ENCODE data around the gene GLT1D1.

Gene GLT1D1

DNA sequence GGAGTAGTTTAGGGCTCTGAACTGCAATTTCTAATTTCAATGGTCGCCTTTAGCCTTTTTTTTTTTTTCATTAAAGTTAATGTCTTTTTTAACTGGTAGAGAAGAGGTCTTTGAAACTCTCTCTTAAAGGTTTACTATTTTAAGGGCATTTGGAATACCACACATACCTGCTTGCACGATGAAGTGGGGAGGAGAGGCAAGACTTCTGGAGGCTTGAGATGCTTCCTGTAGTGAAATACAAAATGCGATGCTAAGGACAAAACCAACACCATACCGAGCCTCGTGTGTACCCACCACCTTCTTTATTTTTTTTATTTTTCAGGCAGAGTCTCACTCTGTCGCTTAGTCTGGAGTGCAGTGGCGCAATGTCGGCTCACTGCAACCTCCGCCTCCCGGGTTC lies 57.4 kb downstream of the GLT1D1 start:
- Histone ChIP-seq H2AK5ac (ENCODE audit: low read length) (no peak overlapping the region), H4K8ac (ENCODE audit: low read depth, low read length) (no peak overlapping the region), H3K4me1 (ENCODE audit: control insufficient read depth in 1 of 2, insufficient read depth in 2 of 2, low read length in 2 of 2) (no peaks in the 10 kb centered on the region), H2BK5ac (ENCODE audit: low read depth, low read length, poor library complexity) (no peak overlapping the region), H2BK12ac (ENCODE audit: low read length) (no peak overlapping the region), H3K27ac (ENCODE audit: low read depth, low read length) (no peak overlapping the region), H4K12ac (ENCODE audit: low read depth, low read length) (no peak overlapping the region), H2BK120ac (ENCODE audit: insufficient read depth, low read length, poor library complexity) (no peak overlapping the region), H3K14ac (ENCODE audit: low read length) (no peak overlapping the region), H3K36me3 (ENCODE audit: control insufficient read depth in 1 of 2, insufficient read depth in 2 of 2, low read length in 2 of 2) (no peaks in the 10 kb centered on the region), H3K4me3 (ENCODE audit: low read depth, low read length) (no peak overlapping the region), H4K91ac (ENCODE audit: low read depth, low read length) (no peak overlapping the region), H3K9ac (ENCODE audit: low read length) (no peak overlapping the region), H3K4ac (ENCODE audit: low read depth, low read length) (no peak overlapping the region), H3K18ac (ENCODE audit: low read length) (no peak overlapping the region), H3K79me1 (ENCODE audit: low read length) (no peaks in the 10 kb centered on the region), H3K9me3 (ENCODE audit: insufficient read depth, low read depth, low read length) (no peaks in the 10 kb centered on the region), H3K79me2 (ENCODE audit: control insufficient read depth, insufficient read depth, low read length, poor library complexity) (no peaks in the 10 kb centered on the region), H3K23ac (ENCODE audit: low read length) (no peak overlapping the region), H3K4me2 (ENCODE audit: low read length) (no peak overlapping the region), H2AFZ (ENCODE audit: insufficient read depth, low read length, poor library complexity) (no peak overlapping the region), H3K27me3 (ENCODE audit: insufficient read depth, low read length) (no peaks in the 10 kb centered on the region)
- no CpG with 5 or more reads among the region's 10 CpGs for WGBS (ENCODE audit: extremely low coverage, insufficient coverage, insufficient read length)
- DNase-seq = no peak

DNA sequence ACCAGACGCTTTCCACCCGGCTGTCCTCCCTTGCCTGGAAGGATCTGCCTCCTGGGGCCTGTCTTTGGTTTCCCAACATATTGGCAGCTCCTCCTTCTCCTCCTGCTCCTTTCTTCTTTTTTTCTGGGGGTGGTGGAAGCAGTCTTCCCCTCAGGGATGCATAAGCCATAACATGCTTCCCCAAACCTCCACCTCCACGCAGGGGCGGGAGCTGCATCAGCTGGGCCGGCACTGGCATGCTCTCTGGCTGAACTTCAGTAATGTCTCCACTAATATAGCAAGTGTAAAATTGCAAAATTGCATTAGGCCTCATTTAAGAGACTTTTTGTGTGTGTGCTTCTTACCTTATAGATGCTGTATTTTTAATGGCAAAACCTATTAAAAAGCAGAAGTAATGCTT lies 58.6 kb downstream of the GLT1D1 start:
- no peak overlapping the region for H2BK12ac ChIP-seq (ENCODE audit: low read length)
- no peak overlapping the region for H3K23ac ChIP-seq (ENCODE audit: low read length)
- no peak overlapping the region for H3K27ac ChIP-seq (ENCODE audit: low read depth, low read length)
- H3K4me1 ChIP-seq (ENCODE audit: control insufficient read depth in 1 of 2, insufficient read depth in 2 of 2, low read length in 2 of 2) = no peaks in the 10 kb centered on the region
- H3K4me3 ChIP-seq (ENCODE audit: low read depth, low read length) = no peak overlapping the region
- H3K9me3 ChIP-seq (ENCODE audit: insufficient read depth, low read depth, low read length) = no peaks in the 10 kb centered on the region
- H2AK5ac ChIP-seq (ENCODE audit: low read length) = no peak overlapping the region
- H4K12ac ChIP-seq (ENCODE audit: low read depth, low read length) = no peak overlapping the region
- H4K8ac ChIP-seq (ENCODE audit: low read depth, low read length) = no peak overlapping the region
- H3K79me1 ChIP-seq (ENCODE audit: low read length) = no peaks in the 10 kb centered on the region
- H3K27me3 ChIP-seq (ENCODE audit: insufficient read depth, low read length) = no peaks in the 10 kb centered on the region
- no peak overlapping the region for H3K4ac ChIP-seq (ENCODE audit: low read depth, low read length)
- no peak overlapping the region for H2BK5ac ChIP-seq (ENCODE audit: low read depth, low read length, poor library complexity)
- H2BK120ac ChIP-seq (ENCODE audit: insufficient read depth, low read length, poor library complexity) = no peak overlapping the region
- H3K18ac ChIP-seq (ENCODE audit: low read length) = no peak overlapping the region
- H3K14ac ChIP-seq (ENCODE audit: low read length) = no peak overlapping the region
- DNase-seq = no peak
- no peaks in the 10 kb centered on the region for H3K36me3 ChIP-seq (ENCODE audit: control insufficient read depth in 1 of 2, insufficient read depth in 2 of 2, low read length in 2 of 2)
- no peak overlapping the region for H4K91ac ChIP-seq (ENCODE audit: low read depth, low read length)
- H3K79me2 ChIP-seq (ENCODE audit: control insufficient read depth, insufficient read depth, low read length, poor library complexity) = no peaks in the 10 kb centered on the region
- no peak overlapping the region for H3K9ac ChIP-seq (ENCODE audit: low read length)
- H3K4me2 ChIP-seq (ENCODE audit: low read length) = no peak overlapping the region
- H2AFZ ChIP-seq (ENCODE audit: insufficient read depth, low read length, poor library complexity) = no peak overlapping the region
- no CpG with 5 or more reads among the region's 5 CpGs for WGBS (ENCODE audit: extremely low coverage, insufficient coverage, insufficient read length)

DNA sequence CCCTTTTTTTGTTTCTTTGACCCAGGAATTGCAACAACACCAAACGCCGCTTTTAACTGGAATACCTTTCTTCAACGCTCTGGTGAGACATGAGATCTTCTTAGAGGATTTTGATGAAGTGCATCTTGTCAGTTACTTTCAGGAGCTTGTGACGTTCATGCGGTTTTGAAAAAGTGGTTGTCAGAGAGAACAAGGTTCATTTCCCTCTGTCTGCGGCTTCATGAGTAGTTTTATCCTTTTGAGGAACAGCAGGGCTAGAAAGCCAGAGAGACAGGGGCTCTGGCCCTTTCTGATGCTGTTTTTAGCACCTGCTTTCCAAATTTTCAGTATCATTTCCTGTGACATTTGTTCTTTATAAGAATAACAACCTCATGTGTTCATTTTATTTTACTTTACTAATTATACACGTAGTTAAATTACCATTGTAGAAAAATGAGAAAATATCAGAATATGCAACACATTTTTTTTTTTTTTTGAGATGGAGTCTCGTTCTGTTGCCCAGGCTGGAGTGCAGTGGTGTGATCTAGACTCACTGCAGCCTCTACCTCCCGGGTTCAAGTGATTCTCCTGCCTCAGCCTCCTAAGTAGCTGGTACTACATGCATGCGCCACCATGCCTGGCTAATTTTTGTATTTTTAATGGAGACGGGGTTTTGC lies 61.8 kb downstream of the GLT1D1 start:
- no peak overlapping the region for H4K91ac ChIP-seq (ENCODE audit: low read depth, low read length)
- no CpG with 5 or more reads among the region's 11 CpGs for WGBS (ENCODE audit: extremely low coverage, insufficient coverage, insufficient read length)
- no peak overlapping the region for H3K18ac ChIP-seq (ENCODE audit: low read length)
- H2BK120ac ChIP-seq (ENCODE audit: insufficient read depth, low read length, poor library complexity) = no peak overlapping the region
- no peak overlapping the region for H3K9ac ChIP-seq (ENCODE audit: low read length)
- H3K79me1 ChIP-seq (ENCODE audit: low read length) = no peaks in the 10 kb centered on the region
- DNase-seq = peak in 1 of 2 donors; percentile 19
- no peak overlapping the region for H3K23ac ChIP-seq (ENCODE audit: low read length)
- H3K4me3 ChIP-seq (ENCODE audit: low read depth, low read length) = no peak overlapping the region
- no peak overlapping the region for H2BK5ac ChIP-seq (ENCODE audit: low read depth, low read length, poor library complexity)
- no peak overlapping the region for H3K4me2 ChIP-seq (ENCODE audit: low read length)
- H3K79me2 ChIP-seq (ENCODE audit: control insufficient read depth, insufficient read depth, low read length, poor library complexity) = no peaks in the 10 kb centered on the region
- no peak overlapping the region for H2AFZ ChIP-seq (ENCODE audit: insufficient read depth, low read length, poor library complexity)
- no peak overlapping the region for H3K14ac ChIP-seq (ENCODE audit: low read length)
- no peaks in the 10 kb centered on the region for H3K4me1 ChIP-seq (ENCODE audit: control insufficient read depth in 1 of 2, insufficient read depth in 2 of 2, low read length in 2 of 2)
- H3K9me3 ChIP-seq (ENCODE audit: insufficient read depth, low read depth, low read length) = no peaks in the 10 kb centered on the region
- H3K4ac ChIP-seq (ENCODE audit: low read depth, low read length) = no peak overlapping the region
- H4K12ac ChIP-seq (ENCODE audit: low read depth, low read length) = no peak overlapping the region
- no peak overlapping the region for H2BK12ac ChIP-seq (ENCODE audit: low read length)
- no peak overlapping the region for H2AK5ac ChIP-seq (ENCODE audit: low read length)
- no peaks in the 10 kb centered on the region for H3K27me3 ChIP-seq (ENCODE audit: insufficient read depth, low read length)
- H3K27ac ChIP-seq (ENCODE audit: low read depth, low read length) = no peak overlapping the region
- no peaks in the 10 kb centered on the region for H3K36me3 ChIP-seq (ENCODE audit: control insufficient read depth in 1 of 2, insufficient read depth in 2 of 2, low read length in 2 of 2)
- no peak overlapping the region for H4K8ac ChIP-seq (ENCODE audit: low read depth, low read length)

DNA sequence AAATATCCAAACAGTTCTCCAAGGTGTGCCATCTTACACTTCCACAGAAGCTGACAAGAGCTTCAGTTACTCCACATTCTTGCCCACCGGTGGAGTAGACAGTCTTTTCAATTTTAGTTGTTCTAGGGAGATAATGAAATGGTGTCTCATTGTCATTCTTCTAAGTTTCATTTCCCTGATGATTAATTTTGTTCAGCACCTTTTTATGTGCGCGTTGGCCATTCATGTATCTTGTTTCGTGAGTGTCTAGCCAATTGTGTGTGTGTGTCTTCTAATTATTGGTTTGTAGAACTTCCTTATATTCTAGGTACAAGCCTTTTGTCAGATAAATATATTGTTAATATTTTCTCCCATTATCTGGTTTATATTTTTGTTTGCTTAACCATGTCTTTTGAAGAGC lies 63.1 kb downstream of the GLT1D1 start:
- H2AFZ ChIP-seq (ENCODE audit: insufficient read depth, low read length, poor library complexity) = no peak overlapping the region
- no peak overlapping the region for H2AK5ac ChIP-seq (ENCODE audit: low read length)
- H2BK120ac ChIP-seq (ENCODE audit: insufficient read depth, low read length, poor library complexity) = no peak overlapping the region
- H4K12ac ChIP-seq (ENCODE audit: low read depth, low read length) = no peak overlapping the region
- DNase-seq = no peak
- no peak overlapping the region for H2BK12ac ChIP-seq (ENCODE audit: low read length)
- H2BK5ac ChIP-seq (ENCODE audit: low read depth, low read length, poor library complexity) = no peak overlapping the region
- H4K8ac ChIP-seq (ENCODE audit: low read depth, low read length) = no peak overlapping the region
- no peak overlapping the region for H3K4me2 ChIP-seq (ENCODE audit: low read length)
- no peaks in the 10 kb centered on the region for H3K4me1 ChIP-seq (ENCODE audit: control insufficient read depth in 1 of 2, insufficient read depth in 2 of 2, low read length in 2 of 2)
- no peak overlapping the region for H4K91ac ChIP-seq (ENCODE audit: low read depth, low read length)
- no peak overlapping the region for H3K27ac ChIP-seq (ENCODE audit: low read depth, low read length)
- H3K27me3 ChIP-seq (ENCODE audit: insufficient read depth, low read length) = no peaks in the 10 kb centered on the region
- no peak overlapping the region for H3K23ac ChIP-seq (ENCODE audit: low read length)
- H3K18ac ChIP-seq (ENCODE audit: low read length) = no peak overlapping the region
- H3K9ac ChIP-seq (ENCODE audit: low read length) = no peak overlapping the region
- no peaks in the 10 kb centered on the region for H3K36me3 ChIP-seq (ENCODE audit: control insufficient read depth in 1 of 2, insufficient read depth in 2 of 2, low read length in 2 of 2)
- H3K79me1 ChIP-seq (ENCODE audit: low read length) = no peaks in the 10 kb centered on the region
- H3K4me3 ChIP-seq (ENCODE audit: low read depth, low read length) = no peak overlapping the region
- no peaks in the 10 kb centered on the region for H3K9me3 ChIP-seq (ENCODE audit: insufficient read depth, low read depth, low read length)
- no CpG with 5 or more reads among the region's 4 CpGs for WGBS (ENCODE audit: extremely low coverage, insufficient coverage, insufficient read length)
- no peak overlapping the region for H3K14ac ChIP-seq (ENCODE audit: low read length)
- no peak overlapping the region for H3K4ac ChIP-seq (ENCODE audit: low read depth, low read length)
- no peaks in the 10 kb centered on the region for H3K79me2 ChIP-seq (ENCODE audit: control insufficient read depth, insufficient read depth, low read length, poor library complexity)

All from trophoblast cell (in vitro differentiated cells and primary cell).